Effector CD8-positive, alpha-beta T cell (primary cell): Measurements from ENCODE around the gene NUBP1.
"Not testable (repeated sequence)": the region's sequence is repeated elsewhere in the genome, so short reads cannot be mapped to it uniquely, and the experiment has no call there.

Experiments used
- DNase-seq: peaks from one replicate; lab custom pipeline; 2025; lab: John Stamatoyannopoulos, UW
- total RNA-seq, 4 experiments: gene quantifications; one replicate each; lab custom pipeline; 2026; lab: John Stamatoyannopoulos, UW

NUBP1 gene
- 23.2 to 41.7 (median 25.9) reads per million in 4 experiments for total RNA-seq

DNA sequence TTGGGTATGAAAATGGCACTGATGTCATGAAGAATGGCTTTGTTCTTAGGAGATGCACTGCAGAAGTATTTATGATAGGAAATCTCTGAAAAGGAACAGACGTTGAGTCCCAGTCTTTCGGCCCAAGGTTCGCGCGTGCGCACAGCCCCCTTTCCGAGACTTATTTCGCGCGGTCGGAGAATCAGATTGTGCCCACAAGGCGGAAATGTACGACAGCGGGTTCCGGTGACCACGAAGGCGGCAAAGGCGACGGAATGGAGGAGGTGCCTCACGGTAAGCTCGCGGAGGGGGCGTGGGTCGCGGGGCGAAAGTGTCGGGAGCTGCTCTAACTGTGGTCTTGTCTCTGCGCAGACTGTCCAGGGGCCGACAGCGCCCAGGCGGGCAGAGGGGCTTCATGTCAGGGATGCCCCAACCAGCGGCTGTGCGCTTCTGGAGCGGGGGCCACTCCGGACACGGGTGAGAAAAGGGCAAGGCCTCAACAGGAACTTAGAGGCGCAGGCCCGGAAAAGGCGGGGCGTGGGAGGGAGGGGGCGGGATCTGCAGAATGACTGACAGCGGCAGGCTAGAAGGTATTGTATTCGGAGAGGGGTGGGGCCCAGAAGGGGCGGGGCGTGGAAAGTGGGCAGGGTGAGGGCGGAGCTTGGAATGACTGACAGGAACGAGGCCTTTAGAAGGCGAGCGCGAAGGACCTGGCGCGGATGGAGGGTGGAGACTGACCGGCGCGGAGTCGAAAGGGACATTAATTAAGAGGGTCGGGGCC lies at the start of gene NUBP1:
Gene NUBP1, plus strand, starts transcription at position 233 of the 760 bp plus-strand sequence. Its CDS starts 22 bp downstream, at position 255.
- peak; percentile 99 for DNase-seq

DNA sequence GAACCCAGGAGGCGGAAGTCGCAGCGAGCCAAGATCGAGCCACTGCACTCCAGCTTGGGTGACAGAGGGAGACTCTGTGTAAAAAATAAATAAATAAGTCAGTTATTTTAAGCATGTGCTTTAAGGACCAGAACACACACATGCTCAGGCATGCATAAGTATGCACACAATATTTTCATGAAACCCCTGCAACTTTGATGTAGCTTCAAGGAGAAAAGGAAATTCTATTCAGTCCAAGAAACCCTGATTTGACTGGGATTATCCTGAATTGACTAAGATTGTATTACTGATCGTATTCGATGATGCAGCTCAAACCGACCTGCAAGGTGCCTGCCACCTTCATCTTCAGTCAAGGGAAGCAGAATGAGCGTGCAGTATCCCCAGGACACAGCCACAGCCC lies 49.8 kb upstream of the NUBP1 start:
- no peak for DNase-seq

DNA sequence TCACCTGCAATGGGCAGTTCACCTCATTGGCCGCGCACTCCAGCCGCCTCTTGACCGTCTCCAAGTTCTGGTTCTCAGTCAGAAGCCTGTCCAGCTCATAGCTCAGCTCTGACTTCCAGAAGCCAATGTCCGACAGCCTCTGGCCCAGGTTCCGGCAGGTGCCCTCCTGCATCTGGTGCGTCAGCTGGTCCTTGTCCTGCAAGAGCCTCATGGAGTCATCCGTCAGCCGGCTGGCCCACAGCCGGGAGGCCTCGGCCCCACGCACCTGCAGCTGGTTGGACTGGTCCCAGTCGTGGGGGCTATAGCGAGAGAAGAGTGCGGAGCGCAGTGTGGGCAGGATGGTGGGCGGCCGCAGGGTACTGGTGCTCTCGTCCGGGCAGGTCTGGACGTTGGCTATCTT lies 49.3 kb upstream of the NUBP1 start:
- DNase-seq = no peak

DNA sequence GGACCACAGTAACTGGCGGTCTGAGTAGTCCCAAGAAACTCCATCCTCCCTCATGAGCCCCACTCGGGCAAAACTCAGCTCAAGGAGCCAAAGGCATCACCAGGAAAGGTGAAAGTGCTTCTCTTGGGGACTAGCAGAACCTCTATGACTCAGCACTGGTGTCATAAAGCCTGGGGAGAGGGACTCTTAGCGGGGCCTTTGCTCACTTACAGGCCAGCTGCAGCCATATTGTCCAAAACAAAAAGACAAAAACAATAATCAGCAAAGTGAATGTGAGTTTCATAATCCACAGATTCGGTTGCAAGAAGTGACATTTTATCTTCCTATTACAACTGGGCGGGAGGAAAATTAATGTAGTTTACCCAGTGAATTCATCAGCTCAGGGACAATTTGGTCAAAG lies 48.8 kb upstream of the NUBP1 start, which contains the start of gene TEKT5:
Gene TEKT5, minus strand, starts transcription at position 101 of the 400 bp plus-strand sequence. Its CDS starts 57 bp downstream, at position 44.
- DNase-seq = no peak

DNA sequence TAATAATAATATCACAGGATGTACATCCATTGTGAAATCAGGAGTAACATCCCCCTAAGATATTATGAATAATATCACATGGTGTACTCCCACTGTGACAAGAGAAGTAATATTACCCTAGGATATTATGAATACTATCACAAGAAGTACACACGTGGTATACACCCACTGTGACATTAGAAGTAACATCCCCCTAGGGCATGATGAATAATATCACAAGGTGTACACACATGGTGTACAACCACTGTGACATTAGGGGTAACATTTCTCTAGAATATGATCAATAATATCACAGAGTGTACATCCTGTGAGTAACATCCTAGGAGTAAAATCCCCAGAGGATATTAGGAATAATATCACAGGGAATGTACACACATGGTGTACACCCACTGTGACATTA lies 43.9 kb upstream of the NUBP1 start:
- DNase-seq = no peak

DNA sequence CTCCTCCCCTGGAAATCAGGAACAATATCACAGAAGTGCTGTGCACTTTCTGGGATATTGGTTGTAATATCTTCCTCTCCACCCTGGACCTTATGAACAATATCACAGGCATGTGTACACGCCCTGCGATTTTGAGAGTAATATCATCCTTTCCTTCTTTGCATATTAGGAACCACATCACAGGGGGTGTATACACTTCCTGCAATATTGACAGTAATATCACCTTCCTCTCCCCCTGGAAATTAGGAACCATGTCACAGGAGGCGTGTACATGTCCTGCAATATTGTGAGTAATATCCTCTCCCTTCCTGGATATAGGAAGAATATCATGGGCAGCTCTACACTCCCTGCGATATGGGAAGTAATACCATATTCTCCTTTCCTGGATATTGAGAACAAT lies 34.7 kb upstream of the NUBP1 start:
- no peak for DNase-seq

DNA sequence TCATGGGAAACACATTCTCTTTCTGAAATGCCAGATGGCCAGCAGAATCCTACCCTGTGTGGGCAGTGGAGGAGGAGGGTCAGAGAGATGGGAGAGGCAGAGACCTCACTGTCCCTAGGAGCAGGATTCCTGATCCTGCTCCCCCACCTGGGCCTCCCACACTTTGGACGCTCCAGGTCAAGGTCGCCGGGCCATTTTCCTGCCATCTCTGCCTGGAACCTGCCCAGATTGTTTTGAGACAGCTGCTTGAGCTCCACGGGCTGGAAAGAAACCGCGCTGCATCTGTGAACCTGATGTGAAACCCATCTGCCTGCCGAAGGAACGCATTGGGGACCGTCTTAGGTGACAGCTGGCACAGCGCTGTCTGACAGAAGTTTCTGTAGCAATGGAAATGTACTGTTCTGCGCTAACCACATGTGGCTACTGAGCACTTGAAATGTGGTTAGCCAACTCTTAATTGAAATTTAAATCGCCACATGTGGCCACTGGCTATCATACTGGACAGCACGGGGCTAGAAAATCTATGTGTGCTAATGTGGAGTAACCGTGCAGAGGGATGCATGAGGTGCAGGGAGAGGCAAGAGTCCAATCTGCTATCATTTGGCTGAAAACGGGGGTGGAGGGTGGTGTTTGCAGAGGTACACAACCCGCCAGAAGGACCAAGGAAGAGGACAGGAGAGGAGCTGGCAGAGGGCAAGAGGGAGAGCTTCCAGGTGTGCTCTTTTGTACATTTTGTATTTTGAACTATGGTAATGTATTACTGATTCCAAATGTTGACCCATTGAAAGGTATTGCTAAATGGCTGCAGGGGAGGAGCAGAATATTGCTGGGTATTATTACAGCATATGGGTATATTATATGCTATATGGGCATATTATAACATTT lies 15.4 kb upstream of the NUBP1 start:
- no peak for DNase-seq

DNA sequence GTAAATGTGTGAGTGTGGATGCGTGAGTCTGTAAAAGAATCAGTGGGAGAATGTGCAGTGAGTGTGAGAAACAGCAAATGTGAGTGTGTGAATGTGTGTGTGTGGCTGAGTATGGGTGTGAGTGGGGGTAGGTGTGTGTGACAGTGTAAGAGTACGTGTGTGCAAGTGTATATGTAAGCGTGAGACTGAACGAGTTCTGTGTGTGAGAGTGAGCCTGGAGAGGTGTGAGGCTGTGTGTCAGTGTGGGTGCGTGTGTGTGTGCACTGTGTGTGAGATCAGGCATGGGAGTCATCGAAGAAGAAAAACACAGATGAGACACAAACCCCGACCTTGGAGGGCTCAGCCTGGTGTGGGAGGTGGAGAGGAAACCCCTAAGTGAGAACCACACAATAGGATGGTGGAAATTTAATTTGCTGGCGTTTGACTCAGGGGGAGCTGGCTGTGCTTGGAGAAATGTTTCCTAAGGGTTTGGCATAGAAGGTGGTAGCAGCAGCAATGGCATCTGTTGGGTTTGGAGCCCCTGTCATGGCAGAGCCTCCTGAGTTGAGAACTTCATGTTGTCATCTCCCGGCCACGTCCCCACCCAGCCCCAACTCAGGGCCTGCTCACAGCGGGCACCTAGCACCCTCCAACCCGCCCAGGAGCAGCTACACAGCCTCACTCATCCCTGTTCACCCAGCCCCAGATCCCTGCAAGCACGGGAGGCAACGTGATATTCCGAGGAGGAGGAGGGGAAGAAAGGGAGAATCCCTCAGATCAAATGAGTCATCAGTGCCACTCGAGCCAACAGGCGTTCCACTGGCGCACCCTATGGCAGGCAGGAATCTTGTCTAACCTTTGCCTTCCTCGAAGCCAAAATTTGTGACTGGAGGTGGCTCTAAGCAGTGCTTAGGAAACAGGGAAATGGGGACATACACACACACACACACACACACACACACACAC lies 14.3 kb upstream of the NUBP1 start:
- no peak for DNase-seq

DNA sequence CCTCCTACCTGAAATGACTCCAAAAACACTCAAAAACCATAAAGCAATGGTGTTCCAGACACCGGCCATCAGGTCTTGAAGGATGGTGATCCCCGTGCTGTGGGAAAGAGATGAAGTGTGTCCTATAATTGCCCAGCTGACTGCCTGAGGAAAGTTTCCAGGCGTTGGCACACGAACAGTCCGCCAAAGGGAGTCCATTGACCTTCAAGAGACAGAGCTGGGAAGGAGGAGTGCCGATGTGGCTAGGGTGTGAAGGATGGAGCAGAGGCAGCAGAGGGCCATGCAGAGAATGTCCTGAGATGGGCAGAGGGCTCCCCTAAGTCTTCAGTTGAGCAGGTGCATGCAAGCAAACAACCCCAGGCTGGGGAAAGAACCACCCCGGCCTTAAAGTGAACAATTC lies 11.9 kb upstream of the NUBP1 start:
- no peak for DNase-seq

DNA sequence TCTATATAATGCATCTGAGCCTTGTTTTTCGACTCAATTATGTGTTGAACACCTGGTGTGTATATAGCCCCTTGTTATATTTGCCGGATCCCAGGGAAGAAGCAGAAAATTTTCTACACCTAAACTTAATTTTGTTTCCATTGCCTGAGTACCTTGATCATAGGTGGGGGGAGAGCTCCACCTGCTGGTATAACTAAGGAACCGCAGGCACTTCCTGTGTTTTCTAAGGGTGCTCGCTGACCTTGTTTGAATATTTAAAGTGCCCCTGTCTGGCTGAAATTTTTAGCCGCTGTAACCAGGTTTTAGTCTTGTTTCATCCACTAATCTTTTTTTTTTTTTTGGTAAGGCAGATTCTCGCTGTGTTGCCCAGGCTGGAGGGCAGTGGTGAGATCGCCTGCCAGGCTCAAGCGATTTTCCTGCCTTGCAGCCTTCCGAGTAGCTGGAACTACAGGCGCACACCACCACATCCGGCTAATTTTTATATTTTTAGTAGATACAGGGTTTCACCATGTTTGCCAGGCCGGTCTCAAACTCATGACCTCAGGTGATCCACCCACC lies 6.5 kb upstream of the NUBP1 start:
- peak; percentile 60 for DNase-seq

DNA sequence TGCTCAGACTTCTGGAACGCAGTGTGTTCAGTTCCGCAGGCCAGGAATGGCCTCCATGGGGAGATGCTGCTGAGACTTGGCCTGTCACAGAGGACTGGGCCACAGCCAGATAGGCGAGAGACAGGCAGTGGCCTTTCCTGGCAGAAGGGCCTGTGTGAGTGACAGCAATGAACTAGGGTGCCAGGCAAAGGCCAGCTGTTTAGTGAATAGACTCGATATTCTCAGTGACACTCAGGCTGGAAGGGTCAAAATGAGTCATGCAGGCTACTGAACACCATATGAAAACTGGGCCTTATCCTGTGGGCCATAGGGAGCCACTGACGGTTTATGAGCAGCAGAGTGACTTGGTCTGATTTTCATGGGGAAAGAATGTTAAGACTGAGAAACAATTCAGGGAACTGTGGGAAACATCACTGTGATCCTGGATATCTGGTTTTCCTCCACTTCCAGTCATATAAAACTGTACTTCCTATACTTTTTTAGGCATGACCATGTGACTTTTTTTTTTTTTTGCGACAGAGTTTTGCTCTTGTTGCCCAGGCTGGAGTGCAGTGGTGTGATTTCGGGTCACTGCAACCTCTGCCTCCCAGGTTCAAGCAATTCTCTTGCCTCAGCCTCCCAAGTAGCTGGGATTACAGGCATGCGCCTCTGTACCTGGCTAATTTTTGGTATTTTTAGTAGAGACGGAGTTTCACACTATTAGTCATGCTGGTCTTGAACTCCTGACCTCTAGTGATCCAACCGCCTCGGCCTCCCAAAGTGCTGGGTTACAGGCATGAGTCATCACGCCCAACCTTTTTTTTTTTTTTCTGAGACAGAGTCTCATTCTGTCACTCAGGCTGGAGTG lies 5.2 kb upstream of the NUBP1 start:
- DNase-seq = no peak

DNA sequence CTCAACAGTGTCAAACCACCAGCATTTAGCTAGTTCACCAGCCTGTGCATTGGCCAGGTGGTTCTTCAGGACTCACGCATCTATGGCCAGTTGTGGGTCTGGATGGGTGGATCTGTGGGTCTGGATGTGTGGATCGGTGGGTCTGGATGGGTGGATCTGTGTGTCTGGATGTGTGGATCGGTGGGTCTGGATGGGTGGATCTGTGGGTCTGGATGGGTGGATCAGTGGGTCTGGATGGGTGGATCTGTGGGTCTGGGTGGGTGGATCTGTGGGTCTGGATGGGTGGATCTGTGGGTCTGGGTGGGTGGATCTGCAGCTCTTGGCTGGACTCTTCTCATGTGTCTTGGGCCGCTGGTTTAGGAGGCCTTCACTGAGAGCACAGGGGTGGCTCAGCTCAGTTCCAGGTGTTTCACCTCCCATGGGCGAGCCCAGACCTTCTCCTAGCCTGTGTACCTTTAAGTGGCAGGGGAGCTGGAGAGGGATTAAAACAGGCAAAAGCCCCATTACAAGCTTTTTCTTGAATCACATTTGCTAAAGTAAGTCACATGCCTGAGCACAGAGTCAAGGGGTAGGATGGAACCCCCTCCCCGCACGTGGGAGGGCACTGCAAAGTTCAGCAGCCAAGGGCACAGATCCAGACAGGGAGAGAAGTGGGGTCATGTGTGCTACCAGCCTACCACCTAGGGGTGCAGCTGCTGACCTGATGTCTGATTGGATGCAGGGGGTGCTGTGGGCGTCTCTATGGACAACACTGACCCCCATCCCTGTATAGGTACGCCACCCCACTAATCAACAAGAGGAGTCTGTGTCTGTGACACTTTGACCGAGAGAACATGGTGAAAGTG lies 3.4 kb upstream of the NUBP1 start:
- no peak for DNase-seq

DNA sequence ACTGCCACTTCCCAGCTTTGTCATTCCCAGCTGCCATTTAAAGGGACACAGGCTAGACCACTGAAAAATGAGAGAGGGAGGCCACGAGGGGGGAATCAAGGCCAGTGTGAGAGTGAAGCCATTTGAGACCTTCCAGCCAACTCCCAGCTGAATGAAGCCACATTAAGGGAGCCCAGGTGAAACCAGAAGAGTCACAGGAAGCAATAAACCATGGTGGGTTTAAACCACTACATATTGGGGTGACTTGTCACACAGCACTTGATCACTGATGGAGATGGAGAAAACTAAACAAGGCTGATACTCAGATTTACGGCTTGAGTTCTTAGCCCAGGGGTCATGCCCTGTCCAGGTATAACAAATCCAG lies 2.8 kb upstream of the NUBP1 start:
- DNase-seq = no peak

DNA sequence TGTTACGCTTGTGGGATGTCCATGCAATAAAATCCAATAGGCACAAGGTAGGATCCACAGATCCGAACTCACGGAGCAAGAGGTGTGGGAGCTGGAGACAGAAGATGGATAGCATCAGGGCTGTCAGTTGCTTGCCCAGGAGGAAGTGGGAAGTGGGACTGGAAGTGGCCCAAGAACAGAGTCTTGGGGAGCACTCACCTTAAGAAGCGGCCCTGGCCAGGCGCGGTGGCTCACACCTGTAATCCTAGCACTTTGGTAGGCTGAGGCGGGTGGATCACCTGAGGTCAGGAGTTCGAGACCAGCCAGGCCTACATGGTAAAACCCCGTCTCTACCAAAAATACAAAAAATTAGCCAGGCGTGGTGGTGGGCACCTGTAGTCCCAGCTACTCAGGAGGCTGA lies 2.4 kb upstream of the NUBP1 start:
- DNase-seq = not testable (repeated sequence)

DNA sequence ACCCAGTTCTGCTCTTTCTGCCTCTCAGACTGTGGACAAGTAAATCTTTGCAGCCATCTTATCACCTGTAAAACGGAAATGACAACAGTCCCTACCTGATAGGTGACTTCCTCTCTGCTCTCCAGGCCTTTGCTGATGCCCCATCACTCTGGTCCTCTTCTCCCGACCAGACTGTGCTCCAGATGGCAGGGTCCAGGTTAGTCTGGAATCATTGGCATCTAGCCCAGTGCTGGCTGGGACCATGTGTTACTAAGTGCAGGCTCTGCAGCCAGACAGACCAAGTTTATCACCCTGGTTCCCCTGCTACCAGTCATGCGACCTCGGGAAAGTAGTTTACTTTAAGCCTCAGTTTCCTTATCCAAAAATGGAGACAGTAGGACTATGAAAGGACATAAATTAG lies 1.8 kb upstream of the NUBP1 start:
- DNase-seq = no peak

DNA sequence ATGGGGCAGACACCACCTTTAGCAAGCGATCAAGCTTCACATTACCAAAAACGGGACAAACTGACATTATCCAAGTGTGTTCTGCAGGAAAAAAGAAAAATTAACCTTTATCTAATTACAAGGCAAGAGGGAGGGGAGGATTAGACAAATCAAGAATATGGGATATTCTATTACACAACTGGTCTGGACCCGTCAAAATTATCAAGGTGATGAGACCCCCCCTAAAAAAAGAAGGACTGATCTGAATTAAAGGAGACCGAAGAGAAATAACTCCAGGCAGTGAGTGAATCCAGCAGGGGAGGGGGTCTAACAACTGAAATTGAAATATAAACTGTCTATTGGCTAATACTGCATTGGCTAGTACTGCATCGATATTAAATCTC lies 424 bp upstream of the NUBP1 start:
- no peak for DNase-seq

DNA sequence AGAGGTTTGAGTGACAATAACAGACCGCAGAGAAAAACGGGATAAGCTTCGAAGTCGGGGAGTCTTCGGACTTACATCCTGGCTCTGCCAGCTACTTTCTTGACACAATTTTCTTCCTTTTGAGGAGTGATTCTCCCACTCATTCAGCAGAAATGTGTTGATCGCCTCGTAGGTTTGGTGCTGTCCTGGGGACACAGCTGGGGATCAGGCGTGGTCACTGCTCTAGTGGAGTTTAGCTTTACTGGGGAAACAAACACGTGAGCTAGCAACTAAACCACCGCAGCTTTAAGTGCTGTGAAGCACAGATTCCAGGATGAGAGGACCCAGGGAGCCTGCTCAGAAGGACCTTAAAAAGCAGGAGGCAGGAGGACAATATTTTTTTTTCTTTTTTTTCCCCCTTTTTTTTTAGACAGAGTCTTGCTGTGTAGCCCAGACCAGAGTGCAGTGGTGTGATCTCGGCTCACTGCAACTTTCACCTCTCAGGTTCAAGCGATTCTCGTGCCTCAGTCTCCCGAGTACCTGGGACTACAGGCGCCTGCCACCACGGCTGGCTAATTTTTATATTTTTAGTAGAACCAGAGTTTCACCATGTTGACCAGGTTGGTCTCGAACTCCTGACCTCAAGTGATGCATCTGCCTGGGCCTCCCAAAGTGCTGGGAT lies 858 bp downstream of the NUBP1 start:
- DNase-seq = no peak

DNA sequence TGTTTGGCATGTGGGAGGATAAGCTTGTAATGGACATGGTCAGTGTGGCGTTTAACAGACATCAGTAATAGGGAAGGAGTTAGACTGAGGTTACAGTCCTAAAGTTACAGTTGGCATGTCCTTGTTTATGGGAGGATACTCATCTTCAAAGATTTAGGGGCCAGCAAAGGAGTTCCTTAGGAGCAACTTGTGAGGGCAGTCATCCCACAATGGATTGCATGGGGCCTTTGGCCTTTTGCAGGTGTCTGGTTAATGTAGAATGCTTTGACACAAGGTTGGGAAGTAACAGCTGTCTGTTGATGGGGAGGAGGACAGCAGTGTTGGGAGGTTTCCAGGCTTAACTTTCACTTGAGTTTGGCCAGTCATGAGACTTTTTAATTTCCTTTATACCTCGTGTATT lies 2.2 kb downstream of the NUBP1 start:
- no peak for DNase-seq

DNA sequence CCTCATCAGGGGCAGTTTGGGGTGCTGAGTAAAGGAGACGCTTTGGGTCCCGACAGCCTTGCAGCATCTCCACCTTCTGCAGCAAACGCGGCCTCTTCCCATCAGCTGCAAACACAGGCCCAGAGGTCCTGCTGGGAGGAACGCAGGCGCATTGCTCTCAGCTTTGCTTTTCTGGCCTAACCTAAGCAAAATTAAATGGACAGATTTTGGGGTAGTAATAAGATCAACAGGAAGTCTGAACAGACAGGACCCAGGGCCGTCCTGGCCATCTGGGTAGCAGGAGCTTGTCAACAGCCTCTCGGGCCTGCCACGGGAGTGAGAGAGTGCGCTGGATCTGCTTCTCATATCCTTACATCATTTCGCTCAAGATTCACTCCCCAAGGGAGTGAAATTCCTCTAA lies 7.2 kb downstream of the NUBP1 start:
- DNase-seq = no peak
